Measurements from ENCODE around the gene METTL25B. TPM values are rescaled to one million over a fixed set of nuclear protein-coding genes. Genes with fewer than 3 reads are reported as not detected.
A peak's percentile ranks its signal among the peaks of the same experiment; 100 is the strongest.

METTL25B gene
- total and polyA plus RNA-seq, 10 of the 15 experiments (the other 5 are each of a cell fraction or from before 2014, with no cell fraction given) = 5.9 to 25.2 (median 13.5) TPM

- no peaks in the 10 kb centered on the region for H3K36me3 ChIP-seq (ENCODE audit: control insufficient read depth in 2 of 2, insufficient read depth in 2 of 2, low read length in 1 of 2)
- no peak for FAIRE-seq
- H3K27ac ChIP-seq (ENCODE audit: control insufficient read depth, insufficient read depth) = peak within 1 kb of the TSS; percentile 99
- RAD21 ChIA-PET (ENCODE audit: unreplicated experiment) = interaction anchor here (0.7 to 4.2 kb wide), 7 partner anchors 10 to 108 kb away, joined by 3 to 34 read pairs (median 5); partner anchors contain the start of genes ISG20L2, METTL25B, MRPL24 and PRCC
- peak; percentile 52 for TF ChIP-seq SMARCA5 (IDR thresholded peaks at IDR 0.05)
- no peak for TF ChIP-seq CBFB (IDR thresholded peaks at IDR 0.05; ENCODE audit: low read depth)
- no peak for TF ChIP-seq BMI1 (IDR thresholded peaks at IDR 0.05; ENCODE audit: borderline replicate concordance)
- TF ChIP-seq ETV6 (conservative IDR thresholded peaks at IDR 0.05 in 1 of 2, IDR thresholded peaks at IDR 0.05 in 1 of 2; ENCODE audit: borderline replicate concordance in 1 of 2, low read depth in 1 of 2) = no peak
- no peak for TF ChIP-seq FOS (IDR thresholded peaks at IDR 0.05; ENCODE audit: borderline replicate concordance, extremely low read depth, insufficient read length)
- no TSS peak for BruUV-seq (replicated peaks)
- in situ Hi-C loops (cut with MboI) (no loop called here), intact Hi-C loops (cut with micrococcal nuclease; ENCODE audit: unreplicated experiment) (loop anchor here (1.0 kb wide), 1 partner anchor 16 kb away; the partner anchor contains the start of gene PRCC)
- no peaks in the 10 kb centered on the region for H3K27me3 ChIP-seq (replicated peaks in 1 of 2; ENCODE audit: control insufficient read depth in 2 of 2, insufficient read depth in 2 of 2, low read length in 1 of 2)
- H3K4me3 ChIP-seq = peak within 1 kb of the TSS; percentile 99
- SMC1A ChIA-PET (ENCODE audit: uncharacterized antibody, unreplicated experiment) = interaction anchor here (1.0 to 4.5 kb wide), 3 partner anchors 15 to 24 kb away, joined by 3 to 43 read pairs (median 24); partner anchors contain the start of genes ISG20L2, METTL25B and PRCC
- peaks cover 28% of the 10 kb centered on the region for H3K4me1 ChIP-seq (ENCODE audit: control insufficient read depth, insufficient read depth, low read length)
- H3K9me3 ChIP-seq (replicated peaks; ENCODE audit: control insufficient read depth, insufficient read depth, low read length) = no peaks in the 10 kb centered on the region
- POLR2A ChIA-PET = interaction anchor here (0.5 to 4.4 kb wide), 7 partner anchors 10 to 806 kb away, joined by 3 to 45 read pairs (median 10); partner anchors contain the start of genes ISG20L2, METTL25B, MRPL24 and PRCC
- H3K9ac ChIP-seq (ENCODE audit: control insufficient read depth, insufficient read depth, low read length) = peak within 1 kb of the TSS; percentile 98
- H3K4me2 ChIP-seq (ENCODE audit: control insufficient read depth, insufficient read depth) = peak within 1 kb of the TSS; percentile 99
- H3K79me2 ChIP-seq (ENCODE audit: control insufficient read depth, insufficient read depth, low read length) = peaks cover 66% of the 10 kb centered on the region
- no peaks in the 10 kb centered on the region for H4K20me1 ChIP-seq (ENCODE audit: control insufficient read depth, insufficient read depth)
- 0% methylated on average over 21 of the region's 48 CpGs for WGBS (ENCODE audit: insufficient coverage, insufficient replicate concordance, low lambda C conversion rate, missing lambda C conversion rate)
- ATAC-seq = no peak
- peak within 1 kb of the TSS; percentile 82 for H2AFZ ChIP-seq (ENCODE audit: control insufficient read depth, low read depth, low read length)
- no peak for DNase-seq (ENCODE audit: low read depth, low spot score)
- CTCF ChIA-PET = interaction anchor here (1.0 to 4.5 kb wide), 5 partner anchors 11 to 138 kb away, joined by 3 to 56 read pairs (median 15); partner anchors contain the start of genes METTL25B, MRPL24 and PRCC
Observed at GRCh38 chr1:156751451-156751756, 23.1 kb downstream of the METTL25B start, which contains the start of gene HDGF. Gene HDGF, minus strand, starts transcription at chr1:156751675. Its CDS starts 246 bp downstream, at chr1:156751429.

Data from GM12878 (cell line).